Measurements from ENCODE around the gene CCHCR1.

Gene CCHCR1

GRCh38 chr6:31143148-31143547 is 14.5 kb downstream of the CCHCR1 start:
- TF ChIP-seq BACH2 (CRISPR knock-in tag; IDR thresholded peaks at IDR 0.05; ENCODE audit: borderline replicate concordance) (no peak), TCF4 (CRISPR knock-in tag; IDR thresholded peaks at IDR 0.05; ENCODE audit: borderline replicate concordance) (no peak)
- ATAC-seq: peak; percentile 80

- no peak for ATAC-seq
- no peak for TF ChIP-seq ARNTL (CRISPR knock-in tag; IDR thresholded peaks at IDR 0.05; ENCODE audit: borderline replicate concordance, low read depth)
- no peak for TF ChIP-seq BACH2 (CRISPR knock-in tag; IDR thresholded peaks at IDR 0.05; ENCODE audit: borderline replicate concordance)
- TF ChIP-seq ESRRG (CRISPR knock-in tag; IDR thresholded peaks at IDR 0.05): no peak
- no peak for TF ChIP-seq CSRNP3 (CRISPR knock-in tag; IDR thresholded peaks at IDR 0.05)
- no peak for TF ChIP-seq SNAI2 (CRISPR knock-in tag; IDR thresholded peaks at IDR 0.05)
- no peak for TF ChIP-seq TCF4 (CRISPR knock-in tag; IDR thresholded peaks at IDR 0.05; ENCODE audit: borderline replicate concordance)
- no peak for TF ChIP-seq ZNF70 (CRISPR knock-in tag; IDR thresholded peaks at IDR 0.05)
- no peak for TF ChIP-seq TOX (CRISPR knock-in tag; IDR thresholded peaks at IDR 0.05; ENCODE audit: borderline replicate concordance)
- no peak for TF ChIP-seq POU6F1 (CRISPR knock-in tag; IDR thresholded peaks at IDR 0.05; ENCODE audit: borderline replicate concordance, low read depth)
- no peak for TF ChIP-seq ZFP30 (CRISPR knock-in tag; IDR thresholded peaks at IDR 0.05)
These were observed 15.2 kb downstream of the CCHCR1 start for GRCh38 chr6:31142361-31142761.

- TF ChIP-seq CSRNP3 (CRISPR knock-in tag; IDR thresholded peaks at IDR 0.05): no peak
- TF ChIP-seq TSHZ2 (CRISPR knock-in tag; IDR thresholded peaks at IDR 0.05): no peak
- no peak for TF ChIP-seq ARNTL (CRISPR knock-in tag; IDR thresholded peaks at IDR 0.05; ENCODE audit: borderline replicate concordance, low read depth)
- TF ChIP-seq ZFP30 (CRISPR knock-in tag; IDR thresholded peaks at IDR 0.05): no peak
- TF ChIP-seq BACH2 (CRISPR knock-in tag; IDR thresholded peaks at IDR 0.05; ENCODE audit: borderline replicate concordance): no peak
- TF ChIP-seq ZFP3 (CRISPR knock-in tag; IDR thresholded peaks at IDR 0.05): no peak
- TF ChIP-seq PATZ1 (CRISPR knock-in tag; IDR thresholded peaks at IDR 0.05; ENCODE audit: borderline replicate concordance): no peak
- TF ChIP-seq POU6F1 (CRISPR knock-in tag; IDR thresholded peaks at IDR 0.05; ENCODE audit: borderline replicate concordance, low read depth): no peak
- no peak for TF ChIP-seq ZNF565 (CRISPR knock-in tag; conservative IDR thresholded peaks at IDR 0.05; ENCODE audit: low read depth)
- no peak for TF ChIP-seq TOX (CRISPR knock-in tag; IDR thresholded peaks at IDR 0.05; ENCODE audit: borderline replicate concordance)
- no peak for TF ChIP-seq ZNF8 (CRISPR knock-in tag; IDR thresholded peaks at IDR 0.05)
- TF ChIP-seq CREB5 (CRISPR knock-in tag; IDR thresholded peaks at IDR 0.05; ENCODE audit: low read depth): no peak
- no peak for TF ChIP-seq RARB (CRISPR knock-in tag; IDR thresholded peaks at IDR 0.05)
- no peak for TF ChIP-seq SNAI2 (CRISPR knock-in tag; IDR thresholded peaks at IDR 0.05)
- no peak for TF ChIP-seq ESRRG (CRISPR knock-in tag; IDR thresholded peaks at IDR 0.05)
- no peak for TF ChIP-seq ZNF70 (CRISPR knock-in tag; IDR thresholded peaks at IDR 0.05)
- TF ChIP-seq ISL1 (CRISPR knock-in tag; IDR thresholded peaks at IDR 0.05): no peak
- ATAC-seq: no peak
These were observed 17.0 kb downstream of the CCHCR1 start for GRCh38 chr6:31140643-31141042.
